Activated effector memory CD4-positive, alpha-beta T cell treated with Interleukin-2 at 50 U/mL for 16 hours (primary cell): ENCODE data around the gene BRAT1.
A peak's percentile ranks its signal among the peaks of the same experiment; 100 is the strongest.
"Not testable (repeated sequence)": the region's sequence is repeated elsewhere in the genome, so short reads cannot be mapped to it uniquely, and the experiment has no call there.

Source experiments
- DNase-seq: peaks from one replicate; pipeline ENCODE4 v3.0.0-alpha.2; 2020

Gene BRAT1

GRCh38 chr7:2555121-2556052, at the start of gene BRAT1:
TSS of gene BRAT1 (minus strand) at chr7:2555524. CDS start at chr7:2554431, 1,093 bp downstream.
- peak; percentile 91 for DNase-seq

- DNase-seq = no peak
Measured at GRCh38 chr7:2604608-2605174, 49.4 kb upstream of the BRAT1 start.

- DNase-seq = no peak
Measured at GRCh38 chr7:2603044-2603965, 48.0 kb upstream of the BRAT1 start.

DNA sequence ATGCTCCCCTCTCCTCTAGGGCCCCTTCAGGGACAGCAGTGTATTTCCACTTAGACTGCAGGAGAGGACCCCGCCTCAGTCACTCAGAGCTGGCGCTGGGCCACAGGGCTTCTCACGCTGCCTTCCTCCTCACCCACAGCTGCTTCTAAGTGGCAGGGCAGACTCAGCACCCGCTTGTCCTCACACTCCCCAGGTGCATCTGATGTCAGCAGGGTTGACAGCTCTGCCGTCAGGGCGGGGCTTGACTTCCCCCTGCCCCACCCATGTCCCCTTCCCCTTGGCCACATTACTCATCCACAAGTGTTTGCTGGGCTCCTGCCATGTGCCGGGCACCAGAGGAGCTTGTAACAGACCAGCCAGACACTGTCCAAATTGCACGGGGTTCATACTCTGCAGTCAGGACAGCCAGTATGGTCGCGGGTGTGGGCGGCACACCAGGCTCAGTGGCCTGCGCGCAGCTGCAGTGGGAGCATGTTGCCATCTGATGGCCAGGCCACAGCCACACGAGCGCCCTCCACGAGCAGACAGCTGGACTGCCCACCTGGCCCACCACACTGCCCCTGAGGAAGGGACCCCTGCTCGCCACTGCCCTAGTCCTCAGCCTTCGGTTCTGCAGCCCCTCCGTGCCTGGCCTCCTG, 47.2 kb upstream of the BRAT1 start:
- no peak for DNase-seq

DNA sequence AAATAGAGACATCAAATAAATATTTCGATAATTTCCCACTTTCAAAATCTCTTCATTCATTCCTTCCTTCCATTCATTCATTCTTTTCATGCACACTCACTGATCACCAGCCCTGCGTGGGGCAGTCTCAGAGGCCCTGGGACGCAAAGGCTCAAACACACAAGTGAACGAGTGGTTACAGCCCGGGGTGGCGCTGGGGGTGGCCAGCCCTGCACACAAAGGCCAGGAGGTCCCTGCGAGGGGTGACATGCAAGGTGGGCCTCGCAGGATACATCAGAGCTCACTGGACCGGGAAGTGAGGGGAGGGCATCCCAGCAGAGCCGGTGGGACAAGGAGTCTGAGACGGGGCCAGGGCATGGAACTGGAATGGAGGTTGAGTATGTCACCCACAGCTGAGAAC, 46.6 kb upstream of the BRAT1 start:
- DNase-seq = no peak

GRCh38 chr7:2601065-2601464, 45.7 kb upstream of the BRAT1 start:
- DNase-seq = no peak

DNA sequence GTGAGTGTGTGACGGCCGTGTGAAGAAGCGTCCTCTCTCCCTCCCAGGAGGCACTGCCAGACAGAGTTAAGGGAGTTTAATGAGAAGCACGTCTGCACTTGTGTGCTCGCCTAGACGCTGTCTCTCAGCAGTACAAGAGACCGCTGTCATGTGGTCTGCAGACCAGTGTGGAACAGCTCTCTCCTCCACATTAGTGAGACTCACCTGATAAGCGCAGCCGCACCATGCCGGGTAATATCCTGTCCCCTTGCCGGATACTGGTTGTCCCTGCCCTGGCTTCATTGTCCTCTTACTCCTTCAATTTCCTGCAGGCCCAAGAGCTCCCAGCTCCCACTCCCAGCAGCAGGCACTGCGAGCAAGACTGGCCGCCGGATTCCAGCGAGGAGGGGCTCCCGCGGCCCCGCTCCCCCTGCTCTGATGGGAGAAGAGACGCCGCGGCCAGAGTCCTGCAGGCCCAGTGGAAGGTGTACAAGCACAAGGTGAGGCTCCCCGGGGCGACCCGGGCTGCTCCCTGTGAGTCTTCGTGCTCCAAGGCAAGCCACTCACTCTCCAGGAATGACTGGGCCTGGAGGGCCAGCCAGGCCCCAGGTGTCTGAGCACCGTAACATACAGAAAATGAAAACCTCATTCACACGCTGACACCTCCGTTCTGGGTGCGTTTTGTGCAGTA, 43.0 kb upstream of the BRAT1 start:
- DNase-seq = no peak

- no peak for DNase-seq
Measured at GRCh38 chr7:2597273-2597640, 41.9 kb upstream of the BRAT1 start.

- DNase-seq = no peak
Measured at GRCh38 chr7:2596464-2597272, 41.3 kb upstream of the BRAT1 start.

- DNase-seq = no peak
Measured at GRCh38 chr7:2595258-2595860, 40.0 kb upstream of the BRAT1 start.

GRCh38 chr7:2594599-2594998, 39.3 kb upstream of the BRAT1 start:
- DNase-seq = no peak

DNA sequence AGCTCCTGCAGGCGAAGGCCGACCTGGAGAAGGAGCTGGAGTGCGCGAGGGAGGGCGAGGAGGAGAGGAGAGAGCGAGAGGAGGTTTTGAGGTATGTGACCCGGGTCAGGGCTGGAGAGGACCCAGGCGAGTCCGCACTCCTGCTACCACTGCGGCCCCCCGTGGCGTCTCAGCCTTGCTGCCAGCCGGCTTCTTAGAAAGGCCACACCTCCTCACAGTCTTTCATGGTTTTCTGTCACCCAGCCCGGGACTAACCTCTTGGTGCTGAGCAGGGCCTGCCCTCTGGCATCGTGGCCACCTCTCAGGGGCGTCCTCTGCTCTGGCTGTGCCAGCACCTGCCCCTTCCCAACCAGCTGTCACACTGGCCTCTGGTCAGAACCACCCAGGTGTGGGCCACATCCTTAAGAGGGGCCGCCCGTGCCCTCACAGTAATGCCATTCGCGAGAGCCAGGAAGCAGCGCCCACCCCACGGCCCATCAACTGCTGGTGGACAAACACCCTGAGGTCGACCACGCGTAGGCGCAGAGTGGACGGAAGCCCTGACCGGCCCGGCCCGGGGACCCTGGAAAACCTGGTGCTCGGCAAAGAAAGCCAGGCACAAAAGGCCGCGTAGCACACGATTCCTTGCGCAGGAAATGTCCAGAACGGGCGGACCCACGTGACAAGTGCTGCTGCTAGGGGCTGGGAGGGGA, 37.9 kb upstream of the BRAT1 start:
- no peak for DNase-seq

DNA sequence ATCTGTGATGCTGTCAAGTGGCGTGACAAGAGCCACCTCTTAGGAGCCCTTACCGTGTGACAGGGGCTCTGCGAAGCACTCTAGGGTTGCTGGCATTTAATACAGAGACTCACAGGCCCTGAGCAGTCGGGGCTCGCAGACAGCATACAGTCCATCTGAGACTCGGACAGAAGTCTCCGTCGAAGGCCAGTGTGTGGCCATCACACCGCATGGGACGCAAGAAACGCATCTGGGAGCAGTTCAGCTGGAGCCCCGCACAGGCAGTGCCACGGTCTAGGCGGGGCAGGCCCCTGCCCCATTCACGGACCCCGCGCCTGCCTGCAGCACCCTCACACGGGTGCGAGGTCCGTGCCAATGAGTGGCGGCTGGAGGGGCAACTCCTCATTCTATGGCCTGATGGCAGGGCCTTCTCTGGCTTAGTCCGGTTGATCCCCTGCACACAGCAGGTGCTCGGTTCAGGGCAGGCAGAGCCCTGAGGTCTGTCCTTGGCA, 37.1 kb upstream of the BRAT1 start:
- DNase-seq = no peak

- not testable (repeated sequence) for DNase-seq
Measured at GRCh38 chr7:2589941-2590340, 34.6 kb upstream of the BRAT1 start.

- no peak for DNase-seq
Measured at GRCh38 chr7:2589341-2589740, 34.0 kb upstream of the BRAT1 start.

- no peak for DNase-seq
Measured at GRCh38 chr7:2587778-2588177, 32.5 kb upstream of the BRAT1 start.

- DNase-seq = no peak
Measured at GRCh38 chr7:2587134-2587533, 31.8 kb upstream of the BRAT1 start.

DNA sequence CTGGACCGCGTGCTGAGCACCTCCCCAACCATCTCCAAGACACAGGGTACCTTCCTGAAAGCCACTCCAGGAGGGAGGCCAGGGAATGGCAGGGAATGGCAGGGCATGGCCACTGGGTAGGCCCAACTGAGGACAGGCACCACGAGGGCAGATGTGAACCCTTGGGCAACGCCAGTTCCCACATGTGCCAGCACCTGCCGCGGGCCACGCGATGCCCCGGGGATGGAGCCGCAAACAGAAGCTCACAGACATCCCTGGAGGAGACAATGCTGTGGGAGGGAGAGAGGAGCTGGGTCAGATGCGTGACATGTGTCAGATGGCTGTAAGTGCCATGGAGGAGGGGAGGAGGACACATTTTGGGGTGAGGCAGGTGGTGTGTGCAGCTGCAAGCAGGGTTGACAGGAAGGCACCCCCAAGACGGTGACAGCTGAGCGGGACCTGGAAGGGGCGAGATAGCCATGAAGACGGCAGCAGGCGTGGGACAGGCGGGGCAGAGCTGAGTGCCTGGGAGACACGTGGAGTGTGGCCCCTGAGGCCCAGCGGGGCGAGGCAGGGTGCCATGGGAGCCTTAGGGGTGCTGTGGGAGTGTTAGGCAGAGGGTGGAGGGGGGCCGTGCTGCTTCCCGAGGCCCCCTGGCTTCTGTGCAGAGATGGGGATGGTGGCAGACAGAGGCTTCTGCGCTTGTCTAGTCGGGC, 31.1 kb upstream of the BRAT1 start:
- no peak for DNase-seq

DNA sequence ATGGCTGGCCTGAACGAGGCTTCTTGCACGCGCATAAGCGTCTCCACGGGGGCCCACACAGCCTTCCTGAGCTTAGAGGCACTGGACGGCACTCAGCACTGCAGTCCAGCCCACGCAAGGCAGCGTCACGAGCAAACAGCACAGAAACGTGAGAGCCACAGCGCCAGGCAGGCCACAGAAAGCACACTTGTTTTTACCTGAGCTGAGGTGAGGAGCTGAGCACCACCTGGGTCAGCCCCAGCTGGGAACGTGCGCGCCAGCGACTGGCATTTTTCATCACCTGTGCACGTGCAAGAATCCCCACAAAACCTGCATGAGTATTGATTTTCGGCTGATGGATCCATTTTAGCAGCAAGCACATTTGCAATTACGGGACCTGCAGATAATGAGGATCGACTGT, 30.1 kb upstream of the BRAT1 start:
- no peak for DNase-seq
